HuH-7.5 (cell line): ENCODE data around the gene TOMM40L.
A peak's percentile ranks its signal among the peaks of the same experiment; 100 is the strongest.

ENCODE experiments used
- DNase-seq: peaks from one replicate; pipeline ENCODE4 v3.0.0; 2011; ENCODE audit warnings: low spot score

The TOMM40L gene

GRCh38 chr1:161225534-161226319, at the start of gene TOMM40L:
TOMM40L (plus strand) TSS chr1:161226060; CDS start chr1:161226490, 430 bp downstream.
- peak; percentile 73 for DNase-seq

GRCh38 chr1:161176468-161177111, 49.3 kb upstream of the TOMM40L start:
- no peak for DNase-seq

GRCh38 chr1:161177112-161177935, 48.5 kb upstream of the TOMM40L start, which contains the start of gene B4GALT3:
B4GALT3 (minus strand) TSS chr1:161177507; CDS start chr1:161176060, 1,447 bp downstream.
- DNase-seq: peak; percentile 92

GRCh38 chr1:161177936-161178244, 48.0 kb upstream of the TOMM40L start:
- no peak for DNase-seq

GRCh38 chr1:161179698-161180097, 46.2 kb upstream of the TOMM40L start:
- no peak for DNase-seq

- DNase-seq: no peak
Observed at GRCh38 chr1:161180639-161181038, 45.2 kb upstream of the TOMM40L start.

- no peak for DNase-seq
Observed at GRCh38 chr1:161182214-161182613, 43.6 kb upstream of the TOMM40L start.

- DNase-seq: no peak
Observed at GRCh38 chr1:161185282-161185682, 40.6 kb upstream of the TOMM40L start.

GRCh38 chr1:161185732-161186311, 40.0 kb upstream of the TOMM40L start:
- DNase-seq: no peak

- no peak for DNase-seq
Observed at GRCh38 chr1:161187311-161187710, 38.5 kb upstream of the TOMM40L start.

- DNase-seq: no peak
Observed at GRCh38 chr1:161188381-161188780, 37.5 kb upstream of the TOMM40L start.

- no peak for DNase-seq
Observed at GRCh38 chr1:161189036-161189435, 36.8 kb upstream of the TOMM40L start.

GRCh38 chr1:161190962-161191521, 34.8 kb upstream of the TOMM40L start:
- DNase-seq: no peak

GRCh38 chr1:161191971-161192370, 33.9 kb upstream of the TOMM40L start:
- no peak for DNase-seq

- DNase-seq: peak; percentile 79
Observed at GRCh38 chr1:161192476-161193465, 33.1 kb upstream of the TOMM40L start.

GRCh38 chr1:161193561-161194235, 32.2 kb upstream of the TOMM40L start:
- no peak for DNase-seq

GRCh38 chr1:161195171-161195570, 30.7 kb upstream of the TOMM40L start:
- no peak for DNase-seq

GRCh38 chr1:161196111-161196510, 29.7 kb upstream of the TOMM40L start:
- no peak for DNase-seq

GRCh38 chr1:161196521-161197451, 29.1 kb upstream of the TOMM40L start:
- no peak for DNase-seq
